GM10248 (cell line): ENCODE measurements around the gene SLC4A3.

Experiments
- CTCF ChIA-PET: fragments of 300-600 bp; sonication (Branson Sonifier 250); formaldehyde crosslinking; extraction: SDS; loops from one replicate; lab custom pipeline; 2021; ENCODE audit warnings: antibody characterized with exemption; lab: Yijun Ruan, JAX
- POLR2A ChIA-PET: fragments of 350-650 bp; sonication (Branson Sonifier 250); formaldehyde crosslinking; extraction: SDS; loops from one replicate; lab custom pipeline; 2020; ENCODE audit warnings: antibody characterized with exemption; lab: Yijun Ruan, JAX
- DNase-seq: peaks from one replicate; pipeline ENCODE4 v3.0.0; 2012; ENCODE audit errors: extremely low spot score
- TF ChIP-seq, protein P1 (sequence below): IDR thresholded peaks from 2 replicates; pipeline ENCODE4 v1.5.1; 2012; ENCODE audit warnings: mild to moderate bottlenecking, low read depth; ENCODE audit errors: extremely low read depth, missing control alignments, control extremely low read depth

SLC4A3 gene

DNA sequence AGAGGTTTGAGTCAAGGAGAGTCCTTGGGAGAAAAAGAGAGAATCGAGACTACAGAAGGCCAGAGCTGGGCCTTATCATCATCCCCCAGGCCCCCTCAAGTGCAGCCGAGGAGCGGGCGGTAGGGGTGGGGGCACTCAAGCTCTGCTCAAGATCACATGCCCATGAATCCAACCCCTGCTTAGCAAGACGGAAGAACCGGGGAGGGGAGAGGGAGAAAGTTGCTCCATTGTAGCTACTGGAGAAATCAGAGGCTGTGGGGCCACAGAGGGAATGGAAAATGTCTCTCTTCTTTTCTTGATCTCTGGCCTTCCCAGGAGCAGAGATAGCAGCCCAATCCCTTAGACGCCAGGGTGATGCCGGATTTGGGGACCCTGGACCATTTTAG lies 14.6 kb downstream of the SLC4A3 start:
- TF ChIP-seq, protein P1, sequence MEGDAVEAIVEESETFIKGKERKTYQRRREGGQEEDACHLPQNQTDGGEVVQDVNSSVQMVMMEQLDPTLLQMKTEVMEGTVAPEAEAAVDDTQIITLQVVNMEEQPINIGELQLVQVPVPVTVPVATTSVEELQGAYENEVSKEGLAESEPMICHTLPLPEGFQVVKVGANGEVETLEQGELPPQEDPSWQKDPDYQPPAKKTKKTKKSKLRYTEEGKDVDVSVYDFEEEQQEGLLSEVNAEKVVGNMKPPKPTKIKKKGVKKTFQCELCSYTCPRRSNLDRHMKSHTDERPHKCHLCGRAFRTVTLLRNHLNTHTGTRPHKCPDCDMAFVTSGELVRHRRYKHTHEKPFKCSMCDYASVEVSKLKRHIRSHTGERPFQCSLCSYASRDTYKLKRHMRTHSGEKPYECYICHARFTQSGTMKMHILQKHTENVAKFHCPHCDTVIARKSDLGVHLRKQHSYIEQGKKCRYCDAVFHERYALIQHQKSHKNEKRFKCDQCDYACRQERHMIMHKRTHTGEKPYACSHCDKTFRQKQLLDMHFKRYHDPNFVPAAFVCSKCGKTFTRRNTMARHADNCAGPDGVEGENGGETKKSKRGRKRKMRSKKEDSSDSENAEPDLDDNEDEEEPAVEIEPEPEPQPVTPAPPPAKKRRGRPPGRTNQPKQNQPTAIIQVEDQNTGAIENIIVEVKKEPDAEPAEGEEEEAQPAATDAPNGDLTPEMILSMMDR, result no peak
- ChIA-PET POLR2A (no interaction called here), CTCF (interaction anchor here (0.7 to 8.9 kb wide), 21 partner anchors 8 to 239 kb away, joined by 3 to 116 read pairs (median 5); partner anchors contain the start of genes CHPF, STK11IP and TMEM198)
- DNase-seq, result no peak

DNA sequence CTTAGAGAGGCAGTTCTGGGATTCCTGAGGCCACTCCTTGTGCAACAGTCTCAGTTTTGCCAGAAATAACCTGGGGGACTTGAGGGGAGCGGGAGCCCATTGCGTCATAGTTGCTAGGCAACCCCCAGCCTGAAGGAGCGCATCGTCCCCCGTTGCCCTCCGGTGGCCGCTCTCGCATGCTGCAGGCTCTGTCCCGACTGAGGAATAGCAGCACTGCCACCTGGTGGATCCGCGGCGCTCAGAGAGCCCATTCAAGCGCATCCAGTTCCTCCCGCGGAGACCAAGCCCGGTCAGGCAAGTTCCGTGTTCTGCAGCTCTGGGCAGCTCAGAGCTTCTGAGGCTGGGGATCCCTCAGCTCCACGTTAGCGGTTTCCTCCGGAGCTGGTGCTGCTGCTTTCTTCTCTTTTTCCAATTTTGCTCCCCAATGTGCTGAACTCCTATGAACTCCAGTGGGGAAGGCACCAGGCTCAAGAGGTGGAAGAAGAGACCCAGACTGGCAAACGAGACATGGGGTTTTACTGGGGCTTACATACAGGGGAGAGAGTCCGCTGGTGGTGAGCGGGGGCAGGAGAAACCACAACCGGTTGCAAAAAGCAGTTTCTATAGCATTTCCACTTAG lies 15.1 kb downstream of the SLC4A3 start:
- DNase-seq, result peak; percentile 94
- TF ChIP-seq, protein P1, result peak; percentile 100
- POLR2A ChIA-PET, result no interaction called here
- CTCF ChIA-PET, result interaction anchor here (0.6 to 8.9 kb wide), 31 partner anchors 8 to 187 kb away, joined by 3 to 116 read pairs (median 5); partner anchors contain the start of genes CHPF, SLC4A3 and TMEM198

DNA sequence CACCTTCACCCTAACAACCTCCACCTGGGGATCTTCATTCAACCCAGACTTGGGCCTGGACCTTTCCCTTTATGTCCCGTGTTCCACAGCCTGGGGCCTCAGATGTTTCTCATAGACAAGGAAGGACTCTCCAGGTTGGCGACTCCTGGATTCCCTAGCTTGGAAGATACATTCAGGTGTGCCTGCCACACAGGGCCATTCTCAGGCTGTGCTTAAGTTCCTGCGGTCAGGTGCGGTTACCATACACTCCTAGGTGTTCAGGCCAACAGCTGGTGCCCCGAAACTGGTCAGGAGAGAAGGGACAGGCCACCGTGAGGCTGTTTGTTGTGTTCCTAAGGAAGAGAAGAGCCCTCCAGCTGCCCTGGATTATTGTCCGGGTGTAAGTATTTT lies 15.6 kb downstream of the SLC4A3 start:
- TF ChIP-seq, protein P1, result no peak
- ChIA-PET POLR2A (no interaction called here), CTCF (interaction anchor here (0.6 to 8.9 kb wide), 28 partner anchors 8 to 187 kb away, joined by 3 to 116 read pairs (median 6); partner anchors contain the start of genes CHPF, SLC4A3 and TMEM198)
- DNase-seq, result no peak

DNA sequence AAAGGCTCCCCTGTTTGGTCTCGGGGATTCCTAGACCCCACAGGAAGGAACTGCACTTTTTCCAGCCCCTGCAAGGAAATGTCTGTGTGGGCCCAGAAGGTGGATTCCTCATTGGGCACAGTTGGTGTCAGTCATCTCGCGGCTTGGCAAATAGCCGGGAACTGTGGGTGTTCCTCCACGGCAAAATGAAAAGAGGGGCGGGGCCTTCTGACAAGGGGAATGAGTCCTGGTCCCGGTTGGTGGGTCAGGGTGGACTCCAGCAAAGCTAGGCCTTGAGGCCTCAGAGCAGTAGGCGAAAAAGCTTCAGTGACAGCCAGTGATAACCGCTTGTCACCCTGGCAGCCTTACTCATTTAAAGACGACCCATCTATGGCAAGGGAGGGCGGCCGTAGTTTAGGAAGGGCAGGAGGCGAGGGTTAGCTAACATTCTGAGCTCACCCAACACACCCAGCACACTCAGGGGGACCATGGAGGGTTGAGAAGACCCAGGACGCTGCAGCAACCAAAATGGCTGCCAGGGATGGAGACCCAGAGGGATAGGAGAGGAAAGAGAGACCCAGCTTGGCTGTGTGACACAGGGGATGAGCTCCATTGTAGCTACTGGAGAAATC lies 16.5 kb downstream of the SLC4A3 start:
- DNase-seq, result no peak
- ChIA-PET POLR2A (no interaction called here), CTCF (interaction anchor here (0.8 to 8.9 kb wide), 12 partner anchors 11 to 241 kb away, joined by 3 to 116 read pairs (median 8); partner anchors contain the start of genes CHPF and TMEM198)
- TF ChIP-seq, protein P1, result no peak

DNA sequence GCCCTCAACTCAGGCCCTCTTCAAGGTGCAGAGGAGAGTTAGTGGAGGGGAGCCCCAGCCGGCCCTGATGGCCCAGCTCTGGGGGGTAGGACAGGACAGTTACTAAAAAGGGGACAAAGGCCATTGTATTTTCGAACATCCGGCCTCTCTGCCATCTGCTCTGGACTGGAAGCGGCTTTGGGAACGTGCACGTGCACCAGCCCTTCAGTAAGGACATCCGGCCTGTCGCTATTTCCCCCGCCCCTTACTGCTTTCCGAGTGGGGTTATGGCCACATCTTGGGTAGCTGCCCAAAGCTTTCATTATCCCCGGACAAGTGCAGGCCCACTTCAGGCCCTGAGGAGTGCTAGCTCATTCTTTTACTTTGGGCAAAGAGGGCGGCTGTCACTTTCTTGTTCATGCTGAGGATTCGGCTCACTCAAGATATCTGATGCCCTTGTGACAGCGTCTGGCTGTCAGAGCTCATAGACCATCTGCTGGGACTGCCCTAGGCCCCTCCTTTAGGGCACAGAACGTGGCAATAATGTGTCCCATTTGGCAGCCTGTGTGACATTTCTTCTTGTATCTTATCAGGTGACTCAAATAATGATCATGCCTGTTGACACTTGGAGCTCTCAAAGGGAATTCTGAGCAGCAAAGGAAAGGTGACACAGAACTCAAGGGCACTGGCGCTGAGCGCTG lies 17.5 kb downstream of the SLC4A3 start:
- CTCF ChIA-PET, result interaction anchor here (0.8 to 8.9 kb wide), 6 partner anchors 10 to 242 kb away, joined by 3 to 116 read pairs (median 8); partner anchors contain the start of genes CHPF and TMEM198
- POLR2A ChIA-PET, result no interaction called here
- no peak for DNase-seq
- TF ChIP-seq, protein P1, result no peak
